GM19452 (cell line): ENCODE measurements around the gene PIGT.
A peak's percentile ranks its signal among the peaks of the same experiment; 100 is the strongest.

ENCODE experiments used
- ATAC-seq: cut with Tn5 transposase; IDR thresholded peaks from one replicate; pipeline ENCODE4 v1.9.1; 2021; ENCODE audit not compliant: unreplicated experiment

The PIGT gene

DNA sequence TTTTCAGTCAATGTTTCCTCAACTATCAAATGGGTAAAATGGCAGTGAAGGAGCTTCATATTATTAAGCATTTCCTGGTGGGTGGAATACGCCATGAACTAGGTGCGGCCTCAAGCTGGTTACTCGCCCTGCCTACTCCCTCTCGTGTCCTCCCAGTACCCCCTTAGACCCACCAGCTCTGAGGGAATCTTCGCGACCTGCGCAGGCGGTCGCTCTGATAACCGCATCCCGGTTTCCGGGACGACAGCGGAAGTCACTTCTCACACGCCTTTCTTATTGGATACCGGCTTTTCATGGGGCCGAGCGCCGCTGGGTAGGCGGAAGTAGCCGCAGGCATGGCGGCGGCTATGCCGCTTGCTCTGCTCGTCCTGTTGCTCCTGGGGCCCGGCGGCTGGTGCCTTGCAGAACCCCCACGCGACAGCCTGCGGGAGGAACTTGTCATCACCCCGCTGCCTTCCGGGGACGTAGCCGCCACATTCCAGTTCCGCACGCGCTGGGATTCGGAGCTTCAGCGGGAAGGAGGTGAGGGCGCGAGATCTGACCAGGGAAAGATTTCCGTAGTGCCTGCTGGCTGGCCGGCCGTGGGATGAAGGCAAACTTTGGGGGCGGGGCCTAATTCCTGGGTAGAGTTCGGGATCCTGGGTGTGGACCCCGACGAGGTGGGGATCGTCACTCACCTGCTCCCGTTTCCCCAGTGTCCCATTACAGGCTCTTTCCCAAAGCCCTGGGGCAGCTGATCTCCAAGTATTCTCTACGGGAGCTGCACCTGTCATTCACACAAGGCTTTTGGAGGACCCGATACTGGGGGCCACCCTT is at the start of gene PIGT:
TSS of gene PIGT (plus strand) at position 320 of the 816 bp plus-strand sequence. CDS start at position 336, 16 bp downstream.
- ATAC-seq: peak; percentile 71

DNA sequence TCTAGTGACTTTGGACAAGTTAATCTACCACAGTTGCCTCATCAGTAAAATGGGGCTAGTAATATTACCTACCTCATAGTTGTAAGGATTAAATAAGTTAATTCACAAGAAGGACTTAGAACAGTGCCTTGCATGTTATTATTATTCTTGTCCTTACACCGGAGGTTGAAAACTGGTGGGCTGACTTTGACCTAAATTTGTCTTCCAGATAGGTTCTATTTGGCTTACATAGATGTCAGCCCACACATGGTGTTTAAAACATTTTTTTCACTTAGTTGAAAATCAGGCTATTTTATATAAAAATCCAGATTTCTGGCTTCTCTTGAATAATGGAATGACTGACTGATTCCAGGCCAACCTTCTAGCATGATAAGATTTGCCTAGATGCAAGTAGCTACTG is 49.7 kb upstream of the PIGT start:
- ATAC-seq: no peak

DNA sequence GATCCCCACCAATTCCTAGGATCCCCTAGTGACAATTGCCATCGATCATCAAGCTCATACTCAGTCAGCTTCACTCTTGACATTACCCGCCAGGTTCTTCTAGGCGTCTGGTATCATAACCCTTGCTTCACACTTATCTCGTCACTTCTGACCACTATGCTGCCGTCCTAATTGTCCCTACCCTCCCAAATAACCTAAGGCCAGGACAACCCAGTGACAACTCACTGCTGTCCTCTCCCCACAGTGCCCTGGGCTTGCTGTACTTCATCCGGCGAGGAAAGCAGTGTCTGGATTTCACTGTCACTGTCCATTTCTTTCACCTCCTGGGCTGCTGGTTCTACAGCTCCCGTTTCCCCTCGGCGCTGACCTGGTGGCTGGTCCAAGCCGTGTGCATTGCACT is 49.3 kb upstream of the PIGT start:
- ATAC-seq: no peak

DNA sequence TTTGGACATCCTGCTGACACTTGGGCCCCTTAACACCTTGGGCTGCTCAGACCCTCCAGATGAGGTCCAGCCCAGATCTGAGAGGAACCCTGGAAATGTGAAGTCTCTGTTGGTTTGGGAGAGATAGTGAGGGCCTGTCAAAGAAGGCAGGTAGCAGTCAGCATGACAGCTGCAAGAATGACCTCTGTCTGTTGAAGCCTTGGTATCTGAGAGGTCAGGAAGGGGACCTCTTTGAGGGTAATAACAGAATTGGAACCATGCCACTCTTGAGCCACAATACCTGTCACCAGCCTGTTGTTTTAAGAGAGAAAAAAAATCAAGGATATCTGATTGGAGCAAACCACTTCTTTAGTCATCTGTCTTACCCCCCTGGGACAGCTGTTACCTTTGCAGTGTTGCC is 48.8 kb upstream of the PIGT start:
- ATAC-seq: no peak

DNA sequence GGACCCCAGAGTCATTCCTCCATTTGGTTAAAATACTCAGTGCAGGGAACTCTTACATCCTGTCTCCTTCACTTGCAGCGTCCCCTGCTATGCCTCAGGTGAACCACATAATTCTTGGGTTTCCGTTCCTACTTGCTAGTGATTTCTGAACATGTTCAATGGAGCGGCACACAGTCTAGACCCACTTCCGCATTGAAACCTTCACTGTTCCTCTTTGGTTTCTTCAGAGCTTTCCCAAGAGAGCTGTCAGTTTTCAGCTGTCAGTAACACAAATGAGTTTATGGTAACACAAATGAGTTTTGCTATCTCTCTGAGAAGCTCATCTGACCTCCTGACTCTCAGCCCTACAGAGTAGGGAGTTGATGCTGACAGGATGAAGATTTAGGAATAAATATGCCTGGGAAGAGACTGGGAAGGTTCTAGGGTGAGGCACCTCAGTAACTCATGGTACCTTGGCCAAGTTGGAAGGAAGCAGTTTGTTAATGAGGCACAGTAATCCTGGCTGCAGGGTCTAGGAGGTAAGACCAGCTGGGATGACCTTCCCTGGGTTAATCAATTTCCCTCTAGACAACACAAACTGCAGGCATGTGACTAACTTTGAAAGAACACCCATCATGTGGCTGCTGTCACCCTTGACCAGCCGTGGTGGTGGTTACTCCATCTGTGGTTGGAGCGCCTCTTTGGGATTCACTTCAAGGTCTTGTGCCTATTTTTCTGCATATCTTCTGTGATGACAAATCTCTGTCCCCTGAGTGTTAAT is 47.5 kb upstream of the PIGT start:
- ATAC-seq: peak; percentile 74

DNA sequence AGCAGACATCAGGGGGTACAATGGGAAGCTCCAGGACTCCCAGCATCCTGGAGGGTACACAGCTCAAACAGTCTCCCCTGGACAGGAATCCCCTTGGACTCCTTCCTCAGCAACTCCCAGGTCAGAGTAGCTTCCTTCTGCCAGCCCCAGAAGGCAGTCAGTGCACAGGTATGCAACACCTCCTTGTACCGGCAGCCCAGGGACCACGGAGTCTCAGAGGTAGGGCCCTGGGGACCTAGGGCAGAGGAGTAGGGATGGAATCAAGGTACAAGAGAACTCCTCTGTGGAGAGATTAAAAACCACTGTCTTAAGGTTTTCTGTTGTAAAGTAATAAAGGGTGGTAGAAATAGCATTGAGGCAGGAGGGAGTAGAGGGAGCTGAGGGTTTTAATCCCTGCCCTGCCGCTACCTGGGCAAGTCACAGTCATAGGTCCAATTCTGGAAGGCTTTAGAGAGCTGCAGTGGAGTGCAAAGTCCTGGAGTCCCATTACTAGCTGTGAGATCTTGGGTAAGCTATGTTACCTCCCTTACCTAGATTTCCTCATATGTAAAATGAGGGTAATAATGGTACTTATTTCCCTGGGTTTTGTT is 45.3 kb upstream of the PIGT start:
- no peak for ATAC-seq

DNA sequence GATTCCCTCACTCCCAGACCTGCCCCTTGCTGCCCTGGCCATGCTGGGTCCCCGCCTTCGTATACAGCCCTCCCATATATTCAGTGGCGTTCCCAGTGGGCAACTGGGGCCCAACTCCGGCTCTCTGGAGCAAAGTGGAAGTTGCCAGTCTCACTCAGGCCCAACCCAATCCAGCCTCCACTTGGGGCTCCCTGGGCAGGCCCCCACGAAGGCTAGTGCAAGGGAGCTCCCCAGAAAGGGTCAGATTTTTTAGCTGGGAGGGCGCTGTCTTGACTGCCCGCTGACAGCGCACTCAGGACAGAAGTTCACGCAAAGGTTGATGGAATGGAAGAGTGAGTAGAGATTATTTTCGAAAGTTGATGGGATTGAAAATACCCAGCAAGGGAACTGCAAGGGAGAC is 43.7 kb upstream of the PIGT start:
- ATAC-seq: no peak

DNA sequence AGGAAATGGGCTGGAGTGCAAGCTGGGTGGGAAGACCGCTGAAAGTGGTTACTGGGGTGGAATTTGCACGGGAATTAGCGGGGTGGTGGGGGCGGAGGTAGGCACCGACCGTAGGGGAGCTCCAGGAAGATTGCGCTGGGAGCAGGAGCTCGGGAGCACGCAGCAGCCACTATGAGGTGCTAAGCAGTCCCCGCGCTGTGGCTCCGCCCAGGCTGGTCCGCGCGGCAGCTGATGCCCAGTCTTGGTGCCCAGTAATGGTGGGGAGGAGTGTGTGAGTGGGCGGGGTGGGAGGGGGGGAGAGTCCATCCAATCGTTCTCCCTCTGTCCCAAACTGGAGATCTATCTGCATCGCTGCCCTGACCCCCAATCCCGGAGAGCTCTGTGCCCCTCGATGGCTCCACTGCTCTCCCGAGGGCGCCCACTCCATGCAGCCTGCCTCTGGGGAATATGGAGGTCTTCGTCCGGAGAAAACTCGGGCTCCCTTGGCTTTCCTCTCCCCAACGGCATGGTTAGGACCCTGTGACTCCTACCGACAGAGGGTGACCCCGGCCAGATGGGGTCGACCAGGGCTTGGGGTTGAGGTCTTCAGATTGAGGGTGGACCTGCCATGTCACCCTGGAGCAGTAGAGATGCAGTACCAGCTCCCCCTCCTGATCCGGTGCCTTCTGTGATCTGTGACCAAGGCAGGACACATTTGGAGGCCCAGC is 43.1 kb upstream of the PIGT start:
- ATAC-seq: no peak

DNA sequence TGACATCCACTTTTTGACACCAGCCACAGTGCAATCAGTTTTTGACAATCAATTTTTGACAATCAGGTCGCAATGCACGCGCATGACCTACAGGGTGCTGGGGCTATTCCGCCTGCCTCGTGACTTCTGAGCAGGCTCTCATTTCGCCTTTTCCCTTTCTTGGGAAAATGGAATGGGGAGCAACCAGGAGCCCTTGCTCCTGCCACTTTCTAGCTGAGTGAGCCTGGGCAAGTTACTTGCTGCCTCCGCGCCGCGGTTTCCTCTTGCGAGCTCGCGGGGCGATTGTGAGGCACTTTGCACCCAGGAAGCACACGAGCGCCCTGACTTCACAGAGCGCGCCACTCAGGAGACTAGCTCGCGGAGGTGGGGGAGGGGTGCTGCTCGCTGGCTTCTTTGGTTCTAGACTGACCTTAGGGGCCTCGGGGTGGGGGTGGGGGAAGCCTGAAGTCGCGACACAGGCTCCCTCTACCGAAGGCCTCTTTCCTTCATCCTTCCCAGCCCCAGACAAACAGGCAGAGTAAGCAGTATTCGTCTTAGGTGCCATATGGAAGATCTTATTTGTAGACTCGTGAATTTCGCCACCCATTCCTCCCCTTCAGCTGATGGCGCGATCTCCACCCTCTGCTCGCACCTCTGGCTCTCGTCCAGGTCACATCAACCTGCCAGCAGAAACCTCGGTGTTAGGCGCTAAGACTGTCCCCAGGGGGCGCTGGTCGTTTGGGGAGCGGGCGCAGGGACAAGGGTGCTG is 42.4 kb upstream of the PIGT start:
- peak; percentile 80 for ATAC-seq

DNA sequence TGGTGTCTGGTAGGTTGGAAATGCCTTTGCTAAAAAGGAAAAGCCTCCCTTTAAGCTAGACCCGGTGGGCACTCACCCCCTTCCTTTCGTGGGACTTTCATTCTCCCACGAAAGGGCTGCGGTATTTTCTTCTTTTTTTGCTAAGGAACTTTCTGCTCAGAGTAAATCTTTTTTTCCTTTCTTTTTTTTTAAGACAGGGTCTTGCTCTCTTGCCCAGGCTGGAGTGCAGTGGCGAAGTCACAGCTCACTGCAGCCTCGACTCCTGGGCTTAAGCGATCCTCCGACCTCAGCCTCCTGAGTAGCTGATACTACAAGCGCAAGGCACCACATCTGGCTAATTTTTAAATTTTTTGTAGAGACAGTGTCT is 41.9 kb upstream of the PIGT start:
- ATAC-seq: no peak

DNA sequence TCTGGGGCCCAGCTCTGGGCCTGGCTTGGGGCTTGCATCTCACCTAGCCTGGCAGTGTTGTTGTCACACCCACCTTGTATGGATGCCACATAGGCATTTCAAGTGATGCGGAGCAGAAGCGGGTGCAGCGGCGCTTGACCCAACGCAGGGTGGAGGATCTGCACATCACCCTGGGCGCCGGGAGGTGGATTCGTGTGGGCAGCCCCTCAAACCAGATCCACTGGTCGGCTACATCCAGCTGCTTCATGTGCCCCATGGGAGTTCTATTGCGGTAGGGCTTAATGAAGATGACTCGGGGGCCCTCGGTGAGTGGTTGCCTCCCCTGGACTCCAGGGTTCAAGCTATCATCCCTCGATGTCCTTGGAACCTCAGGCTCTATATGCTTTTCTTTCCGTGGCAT is 41.0 kb upstream of the PIGT start:
- ATAC-seq: no peak

DNA sequence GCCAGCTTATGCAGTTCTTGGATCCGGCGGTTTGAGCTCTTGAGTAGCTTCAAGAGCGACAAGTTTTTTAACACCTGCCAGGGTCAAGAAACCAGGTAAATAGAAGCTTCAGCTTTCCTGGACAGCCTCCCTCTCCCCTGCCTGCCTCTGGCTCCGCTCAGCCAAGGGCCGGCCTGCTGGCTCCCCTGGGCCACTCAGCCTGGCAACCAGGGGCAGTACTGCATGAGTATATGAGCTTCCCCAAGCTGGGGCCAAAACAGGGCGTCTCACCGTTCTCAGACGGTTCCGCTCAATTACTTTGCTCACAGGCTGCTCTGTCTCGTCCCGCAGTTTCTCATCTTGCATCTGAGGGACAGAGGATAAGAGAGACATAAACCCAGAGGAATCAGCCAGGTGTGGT is 38.7 kb upstream of the PIGT start:
- ATAC-seq: no peak

DNA sequence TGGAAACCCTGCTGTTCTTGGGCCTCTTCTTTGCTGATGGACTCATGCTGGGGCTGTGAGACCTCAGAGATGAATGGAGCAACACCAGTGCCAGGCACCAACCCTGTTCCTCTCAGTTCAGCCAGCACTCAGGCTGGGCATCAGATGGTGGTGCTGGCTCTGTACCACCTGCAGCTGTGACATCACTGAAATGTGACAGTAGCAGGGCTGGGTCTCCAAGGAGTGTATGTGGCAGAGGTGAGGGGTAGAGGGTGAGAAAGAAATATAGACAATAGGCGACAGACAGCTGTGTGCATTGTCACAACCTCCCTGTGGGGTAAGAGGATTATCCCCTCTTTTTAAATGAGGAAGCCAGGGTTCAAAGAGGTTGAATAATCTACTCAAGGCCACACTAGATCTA is 37.8 kb upstream of the PIGT start, which contains the start of gene TP53TG5:
TSS of gene TP53TG5 (minus strand) at position 135 of the 400 bp plus-strand sequence. CDS start at position 46, 89 bp downstream.
- no peak for ATAC-seq

DNA sequence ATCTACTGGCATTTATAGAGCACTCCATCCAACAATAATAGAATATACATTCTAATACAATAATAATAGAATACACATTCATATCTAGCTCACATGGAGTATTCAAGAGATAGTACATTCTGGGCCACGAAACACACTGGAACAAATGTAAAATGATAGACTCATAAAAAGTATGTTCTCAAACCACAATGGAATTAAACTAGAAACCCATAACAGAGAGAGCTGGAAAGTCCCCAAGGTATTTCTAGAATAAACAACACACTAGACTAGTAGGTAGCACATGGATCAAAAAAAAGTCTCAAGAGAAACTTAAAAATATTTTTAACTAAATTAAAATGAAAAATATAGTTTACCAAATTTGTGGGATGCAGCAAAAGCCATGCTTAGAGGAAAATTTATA is 28.7 kb upstream of the PIGT start:
- no peak for ATAC-seq

DNA sequence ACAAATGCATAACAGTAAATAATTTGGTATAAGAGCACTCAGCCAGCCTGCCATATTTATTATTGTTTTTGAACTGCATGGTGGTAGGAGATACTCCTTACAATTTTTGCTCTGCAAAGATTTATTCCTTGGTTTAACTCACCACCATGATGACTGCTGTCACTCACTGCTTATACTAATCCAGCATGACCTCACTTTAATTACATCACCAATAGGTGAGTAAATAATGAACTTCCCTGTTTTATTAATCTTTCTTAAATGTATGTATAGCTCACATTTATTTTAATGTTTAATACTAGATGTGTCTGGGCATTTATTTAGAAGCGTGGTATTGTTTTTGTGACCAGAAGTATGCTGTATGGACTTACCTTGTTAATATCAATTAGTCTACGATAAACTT is 25.0 kb upstream of the PIGT start:
- no peak for ATAC-seq

DNA sequence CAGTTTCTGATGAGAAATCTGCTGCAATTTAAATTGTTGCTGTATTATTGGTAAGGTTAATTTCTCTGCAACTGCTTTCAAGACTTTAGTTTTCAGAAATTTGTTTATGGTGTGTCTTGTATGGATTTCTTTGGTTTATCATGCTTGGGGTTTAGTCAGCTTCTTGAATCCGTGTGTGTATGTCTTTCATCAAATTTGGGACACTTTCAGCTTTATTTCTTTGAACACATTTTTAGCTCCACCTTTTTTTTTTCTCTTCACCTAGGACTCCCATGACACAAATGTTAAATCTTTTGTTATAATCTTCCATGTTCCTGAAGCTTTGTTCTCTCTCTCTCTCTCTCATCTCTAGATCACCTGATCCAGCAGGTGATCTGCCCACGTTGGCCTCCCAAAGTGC is 24.4 kb upstream of the PIGT start:
- ATAC-seq: no peak

DNA sequence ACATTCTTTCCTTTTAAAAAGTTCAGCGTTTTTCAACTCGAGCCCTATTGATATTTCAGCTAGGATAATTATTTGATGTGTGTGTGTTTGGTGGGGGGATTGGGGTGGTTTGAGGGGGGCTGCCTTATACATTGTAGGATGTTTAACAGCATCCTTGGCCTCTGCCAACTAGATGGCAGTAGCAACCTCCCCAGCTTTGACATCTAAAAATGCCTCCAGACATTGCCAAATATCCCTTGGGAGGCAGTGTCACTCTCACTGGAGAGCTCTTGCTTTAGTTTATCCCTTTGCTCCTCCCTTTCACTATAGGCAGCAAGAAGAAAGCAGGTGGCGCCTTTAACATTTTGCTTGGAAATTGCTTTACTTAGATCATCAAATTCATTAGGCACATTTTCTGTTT is 23.2 kb upstream of the PIGT start:
- no peak for ATAC-seq

DNA sequence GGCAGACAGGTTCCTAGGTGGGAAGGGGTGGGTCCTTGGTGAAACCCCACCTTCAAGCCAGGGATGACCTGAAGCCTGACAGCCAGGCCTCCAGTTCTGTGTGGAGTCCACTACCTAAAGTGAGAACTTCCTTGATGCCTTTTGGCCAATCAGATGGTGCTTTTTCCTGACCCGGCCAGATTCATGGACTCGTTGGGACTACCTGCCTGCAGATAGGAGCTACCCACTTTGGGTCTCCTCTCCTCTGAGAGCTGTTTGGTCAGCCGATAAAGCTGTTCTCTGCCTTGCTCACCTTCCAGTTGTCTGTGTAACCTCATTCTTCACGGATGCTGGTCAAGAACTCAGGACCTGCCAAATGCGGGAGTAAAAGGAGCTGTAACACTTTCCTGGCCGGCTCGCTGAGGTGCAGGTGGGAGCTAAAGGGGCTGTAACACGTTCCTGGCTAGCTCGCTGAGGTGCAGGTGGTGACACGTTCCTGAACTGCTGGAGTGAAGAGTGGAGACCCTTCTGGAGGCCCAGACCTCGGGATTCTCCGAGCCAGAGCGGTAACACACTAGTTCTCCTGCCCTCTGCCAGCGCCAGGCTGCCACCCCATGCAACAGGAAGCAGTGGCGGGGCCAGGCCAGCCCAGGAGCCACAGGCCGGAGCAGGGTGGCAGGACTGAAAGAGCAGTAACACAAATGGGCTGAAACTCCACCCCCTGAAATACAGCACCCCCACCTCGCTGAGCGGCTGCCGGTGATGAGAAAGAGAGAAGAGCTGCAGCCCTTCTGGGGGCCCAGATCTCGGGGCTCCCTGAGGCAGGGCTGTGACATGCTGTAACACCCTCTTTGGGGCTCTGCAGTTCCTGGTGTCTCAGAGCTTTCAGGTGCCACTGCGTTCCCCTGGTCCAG is 21.5 kb upstream of the PIGT start:
- no peak for ATAC-seq

DNA sequence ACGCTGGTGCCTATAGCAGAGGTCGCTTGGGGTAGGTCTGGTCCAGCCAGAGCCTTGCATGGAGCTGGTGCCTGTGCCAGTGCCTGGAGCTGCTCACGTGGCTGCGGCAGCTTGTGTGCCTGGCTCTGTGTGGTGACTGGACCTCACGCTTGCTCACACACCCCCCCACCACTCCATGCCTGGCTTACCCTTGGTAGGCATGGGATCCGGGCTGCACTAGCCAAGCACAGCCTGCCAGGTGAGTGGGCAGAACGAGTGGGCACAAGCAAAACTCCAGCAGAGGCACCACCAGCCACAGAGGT is 20.9 kb upstream of the PIGT start:
- ATAC-seq: no peak

DNA sequence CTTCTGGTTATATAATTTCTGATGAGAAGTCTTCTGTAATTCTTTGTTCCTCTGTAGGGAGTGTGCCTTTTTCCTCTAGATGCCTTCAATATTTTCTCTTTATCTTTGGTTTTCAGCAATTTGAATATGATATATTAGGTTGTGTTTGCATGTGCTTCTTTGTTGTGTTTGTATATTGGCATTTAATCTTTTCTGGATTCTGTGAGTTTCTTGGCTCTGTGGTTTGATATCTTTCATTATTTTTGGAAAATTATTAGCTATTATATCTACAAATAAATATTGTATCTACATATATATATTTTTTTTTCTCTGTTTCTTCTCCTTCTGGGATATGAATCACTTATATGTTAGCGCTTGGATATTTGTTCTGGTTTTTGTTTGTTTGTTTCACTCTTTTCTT is 16.9 kb upstream of the PIGT start:
- ATAC-seq: no peak
